SK-N-SH (cell line): ENCODE results near the gene HES6. TPM values are rescaled to one million over a fixed set of nuclear protein-coding genes. Genes with fewer than 3 reads are reported as not detected.

Experiments used
- CTCF ChIA-PET: fragments of 300-600, 350-600 bp; formaldehyde crosslinking; extraction: SDS; loops from one replicate; lab custom pipeline; 2021; lab: Yijun Ruan, JAX
- POLR2A ChIA-PET: fragments of 350-600 bp; sonication (Branson Sonifier 250); formaldehyde crosslinking; extraction: SDS; loops from one replicate; lab custom pipeline; 2020; ENCODE audit warnings: antibody characterized with exemption, inconsistent platforms; lab: Yijun Ruan, JAX
- DNase-seq: peaks from one replicate; pipeline ENCODE4 v3.0.0; 2012
- H2AFZ ChIP-seq: fragments of 200-600 bp; sonication (generic); 2 replicates; pipeline ENCODE4 v1.8.1; 2016; ENCODE audit warnings: antibody characterized with exemption, mild to moderate bottlenecking, low read depth
- H3F3A ChIP-seq: fragments of 200-600 bp; sonication (generic); replicated peaks from 2 replicates; pipeline ENCODE3; 2016; ENCODE audit warnings: antibody characterized with exemption, mild to moderate bottlenecking; ENCODE audit not compliant: insufficient read depth
- H3K27ac ChIP-seq, 2 experiments: fragments of 200-500 bp in 1 of 2; fragments of 200-600 bp in 1 of 2; sonication (Bioruptor generic) in 1 of 2; sonication (generic), shearing (Covaris generic) in 1 of 2; 2 replicates each; pipeline versions ENCODE4 v1.5.1 to v1.6.1; 2014 to 2016; ENCODE audit warnings: low read depth in 2 of 2, inconsistent platforms in 1 of 2, low read length in 1 of 2, mild to moderate bottlenecking in 1 of 2, mixed read lengths in 1 of 2
- H3K27me3 ChIP-seq: fragments of 200-600 bp; sonication (generic), shearing (Covaris generic); 2 replicates; pipeline ENCODE4 v1.6.1; 2016; ENCODE audit warnings: mixed run types; ENCODE audit not compliant: insufficient read depth
- H3K36me3 ChIP-seq, 2 experiments: fragments of 200-500 bp in 1 of 2; fragments of 200-600 bp in 1 of 2; sonication (Bioruptor generic) in 1 of 2; sonication (generic) in 1 of 2; replicated peaks in 1 of 2; 2 replicates each; pipeline versions ENCODE3 to v1.5.1; 2014 to 2016; ENCODE audit warnings: low read length in 1 of 2, mild to moderate bottlenecking in 1 of 2; ENCODE audit not compliant: insufficient read depth in 2 of 2, control insufficient read depth in 1 of 2
- H3K4me1 ChIP-seq, 2 experiments: fragments of 200-500 bp in 1 of 2; fragments of 200-600 bp in 1 of 2; sonication (Bioruptor generic) in 1 of 2; sonication (generic), shearing (Covaris generic) in 1 of 2; 2 replicates each; pipeline versions ENCODE4 v1.5.1 to v1.6.1; 2014 to 2016; ENCODE audit warnings: low read depth in 1 of 2, low read length in 1 of 2, mixed run types in 1 of 2; ENCODE audit not compliant: insufficient read depth in 2 of 2, control insufficient read depth in 1 of 2
- H3K4me2 ChIP-seq: fragments of 200-600 bp; sonication (generic), shearing (Covaris generic); 2 replicates; pipeline ENCODE4 v1.6.1; 2017; ENCODE audit warnings: mixed run types
- H3K4me3 ChIP-seq, 2 experiments: fragments of 200-500 bp in 1 of 2; fragments of 200-600 bp in 1 of 2; sonication (Bioruptor generic) in 1 of 2; sonication (generic), shearing (Covaris generic) in 1 of 2; 2 replicates each; pipeline versions ENCODE4 v1.5.1 to v1.8.1; 2014 to 2016; ENCODE audit warnings: low read depth in 2 of 2, inconsistent platforms in 1 of 2, low read length in 1 of 2, mild to moderate bottlenecking in 1 of 2, mixed read lengths in 1 of 2, moderate library complexity in 1 of 2
- H3K79me2 ChIP-seq: fragments of 200-600 bp; sonication (generic); 2 replicates; pipeline ENCODE4 v1.8.1; 2017; ENCODE audit warnings: mild to moderate bottlenecking; ENCODE audit not compliant: insufficient read depth
- H3K9ac ChIP-seq: fragments of 200-600 bp; sonication (generic); 2 replicates; pipeline ENCODE4 v1.6.1; 2017; ENCODE audit warnings: mixed run types
- H3K9me2 ChIP-seq: fragments of 200-600 bp; sonication (generic); 2 replicates; pipeline ENCODE4 v1.6.1; 2017; ENCODE audit warnings: mixed run types
- H3K9me3 ChIP-seq: fragments of 200-600 bp; sonication (generic); 2 replicates; pipeline ENCODE4 v1.6.1; 2017; ENCODE audit warnings: mixed run types, mild to moderate bottlenecking, moderate library complexity
- H4K20me1 ChIP-seq: fragments of 200-600 bp; sonication (generic); 2 replicates; pipeline ENCODE4 v1.6.1; 2017; ENCODE audit warnings: mild to moderate bottlenecking, mixed run types; ENCODE audit not compliant: insufficient read depth
- ELF1 ChIP-seq: IDR thresholded peaks from 2 replicates; pipeline ENCODE4 v1.4.0; 2012
- EP300 ChIP-seq, 2 experiments: IDR thresholded peaks; 2 replicates each; pipeline versions ENCODE4 v1.4.0 to v1.6.1; 2012; ENCODE audit warnings: borderline replicate concordance in 1 of 2, low read depth in 1 of 2, low read length in 1 of 2
- EZH2phosphoT487 ChIP-seq: fragments of 200-600 bp; sonication (generic); IDR thresholded peaks from 2 replicates; pipeline ENCODE4 v1.6.1; 2017; ENCODE audit warnings: low read depth, mixed run types, mild to moderate bottlenecking, antibody characterized with exemption, moderate library complexity, borderline replicate concordance
- FOXJ3 ChIP-seq: sonication (generic); formaldehyde crosslinking; IDR thresholded peaks from 2 replicates; pipeline ENCODE4 v1.5.1; 2020; ENCODE audit warnings: mild to moderate bottlenecking, missing genetic modification reagents
- JUND ChIP-seq: IDR thresholded peaks from 2 replicates; pipeline ENCODE4 v1.4.0; 2012
- MXI1 ChIP-seq: IDR thresholded peaks from 2 replicates; pipeline ENCODE4 v1.6.1; 2012; ENCODE audit warnings: mild to moderate bottlenecking, low read depth, low read length, improper control_type of control experiment
- NRF1 ChIP-seq: IDR thresholded peaks from 2 replicates; pipeline ENCODE4 v1.6.1; 2012; ENCODE audit warnings: low read depth, mild to moderate bottlenecking, low read length
- POLR2AphosphoS5 ChIP-seq: IDR thresholded peaks from 2 replicates; pipeline ENCODE4 v1.6.1; 2012; ENCODE audit warnings: low read depth, low read length
- RCOR1 ChIP-seq: fragments of 150-350 bp; IDR thresholded peaks from 2 replicates; pipeline ENCODE4 v1.6.1; 2017; ENCODE audit warnings: antibody characterized with exemption, low read length
- RXRA ChIP-seq: IDR thresholded peaks from 2 replicates; pipeline ENCODE4 v1.4.0; 2012; ENCODE audit warnings: low read depth, mild to moderate bottlenecking, borderline replicate concordance
- TAF1 ChIP-seq: IDR thresholded peaks from 2 replicates; pipeline ENCODE4 v1.6.1; 2012; ENCODE audit warnings: low read depth, mild to moderate bottlenecking, low read length, moderate library complexity, borderline replicate concordance
- YY1 ChIP-seq: IDR thresholded peaks from 2 replicates; pipeline ENCODE4 v1.4.0; 2012; ENCODE audit warnings: low read depth, mild to moderate bottlenecking
- WGBS: methylation state at CpG from one replicate; pipeline ENCODE4 v1.1.6; 2017; ENCODE audit warnings: low lambda C conversion rate; 5-methylcytosine and 5-hydroxymethylcytosine counted together
- polyA plus RNA-seq, 3 experiments: library from polyadenylated mRNA; depleted of rRNA; stranded (reverse); fragments of >200 nt; gene quantifications; 2 replicates each; pipeline ENCODE4 v1.2.3, GENCODE V29; 2012
- TF ChIP-seq, protein P1 (sequence below): IDR thresholded peaks from 2 replicates; pipeline ENCODE4; 2012
- TF ChIP-seq, protein P2 (sequence below): IDR thresholded peaks from 2 replicates; pipeline ENCODE4 v1.4.0; 2012; ENCODE audit warnings: low read depth, borderline replicate concordance
- TF ChIP-seq, protein P3 (sequence below): IDR thresholded peaks from 2 replicates; pipeline ENCODE4 v1.4.0; 2012; ENCODE audit warnings: low read depth

Gene HES6
- polyA plus RNA-seq, 1 of the 3 experiments (the other 2 are of a cell fraction): 3.6 TPM

DNA sequence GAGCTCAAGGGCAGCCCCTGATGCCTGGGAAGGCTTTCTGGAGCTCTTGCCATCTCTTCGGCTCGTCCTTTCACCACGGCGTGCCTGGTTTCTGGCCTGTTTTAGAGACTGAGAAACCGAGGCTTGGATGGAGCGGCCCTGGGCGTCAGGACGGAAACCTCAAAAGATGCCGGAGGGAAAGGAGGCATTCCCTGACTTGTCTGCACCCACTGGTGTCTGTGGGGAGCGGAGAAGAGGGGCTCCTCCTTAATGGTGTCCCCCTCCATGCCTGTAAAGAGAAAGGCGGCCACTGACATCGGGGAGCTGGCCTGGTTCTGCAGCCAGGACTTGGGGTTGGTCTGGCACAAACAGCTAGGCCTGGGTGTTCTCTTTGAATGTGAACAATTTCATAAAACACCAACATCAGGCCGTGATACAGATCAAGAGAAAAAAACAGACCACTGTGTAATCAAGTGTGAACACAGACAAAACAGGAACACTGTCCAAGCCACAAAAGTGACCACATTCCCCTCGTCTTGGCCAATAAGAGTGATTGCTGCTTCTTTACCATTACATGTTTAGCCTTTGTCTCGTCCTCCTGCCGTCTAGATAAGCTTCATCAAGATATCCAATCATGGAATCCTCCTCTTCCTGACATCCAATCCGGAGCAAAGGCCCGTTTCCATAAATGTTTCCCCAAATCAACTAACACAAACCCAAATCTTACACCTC, 35.7 kb downstream of the HES6 start:
- ChIA-PET POLR2A (interaction anchor here (1.6 kb wide), 1 partner anchor 41 kb away, joined by 5 read pairs; no protein-coding TSS in a partner anchor), CTCF (interaction anchor here (1.1 to 1.2 kb wide), 2 partner anchors 59 to 346 kb away, joined by 3 to 4 read pairs; no protein-coding TSS in a partner anchor)
- DNase-seq: no peak

DNA sequence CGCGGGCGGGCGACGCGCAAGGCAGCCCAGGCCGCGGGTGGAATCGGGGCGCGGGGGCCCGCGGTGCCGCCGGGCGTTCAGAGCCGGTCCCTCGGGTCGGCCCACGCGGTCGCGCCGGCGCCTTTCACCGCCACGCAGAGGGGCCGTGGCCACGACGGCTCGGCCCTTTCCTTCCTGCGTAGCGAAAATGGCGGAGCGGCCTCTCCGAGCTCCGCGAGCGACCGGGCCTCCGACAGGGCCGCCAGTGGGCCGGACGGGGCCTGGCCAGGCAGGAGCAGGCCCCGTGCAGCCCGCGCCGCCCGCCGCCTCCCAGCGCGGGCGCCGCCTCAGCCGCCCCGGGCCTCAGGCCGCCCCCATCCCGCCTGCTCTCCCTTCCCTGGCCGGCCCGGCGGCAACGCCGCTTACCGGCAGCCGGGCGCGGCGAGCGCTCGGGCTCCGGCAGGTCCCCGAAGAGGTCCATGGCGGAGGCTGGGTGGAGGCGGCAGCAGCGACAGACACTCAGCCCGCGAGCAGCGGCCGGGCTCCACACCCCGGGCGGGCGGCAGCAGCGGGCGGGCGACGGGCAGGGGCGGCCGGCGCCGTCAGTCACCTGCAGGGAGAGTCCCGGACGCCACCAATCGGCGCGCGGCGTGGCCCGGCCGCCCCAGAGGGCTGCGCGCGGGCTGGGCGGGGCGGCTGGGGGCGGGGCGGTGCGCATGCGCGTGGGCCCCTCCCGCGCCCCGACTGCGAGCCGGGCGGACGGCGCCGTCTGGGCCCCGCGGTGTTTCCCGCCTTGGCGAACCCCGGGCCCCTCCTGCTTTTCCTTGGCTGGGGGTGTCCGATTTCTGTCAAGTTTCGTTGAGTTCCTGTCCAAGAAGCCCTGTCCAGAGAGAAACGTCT, 36.5 kb downstream of the HES6 start, which contains the start of gene ILKAP:
ILKAP (minus strand) TSS at position 602 of the 879 bp plus-strand sequence; CDS start at position 460, 142 bp downstream.
- H3K4me3 ChIP-seq: peak within 1 kb of the TSS; percentile 76 to 91
- TF ChIP-seq EZH2phosphoT487: no peak
- TF ChIP-seq, protein P1, sequence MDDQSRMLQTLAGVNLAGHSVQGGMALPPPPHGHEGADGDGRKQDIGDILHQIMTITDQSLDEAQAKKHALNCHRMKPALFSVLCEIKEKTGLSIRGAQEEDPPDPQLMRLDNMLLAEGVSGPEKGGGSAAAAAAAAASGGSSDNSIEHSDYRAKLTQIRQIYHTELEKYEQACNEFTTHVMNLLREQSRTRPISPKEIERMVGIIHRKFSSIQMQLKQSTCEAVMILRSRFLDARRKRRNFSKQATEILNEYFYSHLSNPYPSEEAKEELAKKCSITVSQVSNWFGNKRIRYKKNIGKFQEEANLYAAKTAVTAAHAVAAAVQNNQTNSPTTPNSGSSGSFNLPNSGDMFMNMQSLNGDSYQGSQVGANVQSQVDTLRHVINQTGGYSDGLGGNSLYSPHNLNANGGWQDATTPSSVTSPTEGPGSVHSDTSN: peak; percentile 73
- TF ChIP-seq, protein P2, sequence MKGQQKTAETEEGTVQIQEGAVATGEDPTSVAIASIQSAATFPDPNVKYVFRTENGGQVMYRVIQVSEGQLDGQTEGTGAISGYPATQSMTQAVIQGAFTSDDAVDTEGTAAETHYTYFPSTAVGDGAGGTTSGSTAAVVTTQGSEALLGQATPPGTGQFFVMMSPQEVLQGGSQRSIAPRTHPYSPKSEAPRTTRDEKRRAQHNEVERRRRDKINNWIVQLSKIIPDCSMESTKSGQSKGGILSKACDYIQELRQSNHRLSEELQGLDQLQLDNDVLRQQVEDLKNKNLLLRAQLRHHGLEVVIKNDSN: 0 out of 2 replicates have a peak, but pooled peaks have one; percentile 7
- TF ChIP-seq YY1: 0 out of 2 replicates have a peak, but pooled peaks have one; percentile 25
- TF ChIP-seq NRF1: peak; percentile 78
- no peak for TF ChIP-seq RCOR1
- peak; percentile 83 for TF ChIP-seq POLR2AphosphoS5
- TF ChIP-seq, protein P3, sequence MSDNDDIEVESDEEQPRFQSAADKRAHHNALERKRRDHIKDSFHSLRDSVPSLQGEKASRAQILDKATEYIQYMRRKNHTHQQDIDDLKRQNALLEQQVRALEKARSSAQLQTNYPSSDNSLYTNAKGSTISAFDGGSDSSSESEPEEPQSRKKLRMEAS: peak; percentile 62
- TF ChIP-seq MXI1: peak; percentile 60
- H3K79me2 ChIP-seq: peaks cover 50% of the 10 kb centered on the region
- 0% methylated on average over 3 of the region's 126 CpGs for WGBS
- H3K27me3 ChIP-seq: peaks cover 9% of the 10 kb centered on the region
- H3K9me3 ChIP-seq: no peaks in the 10 kb centered on the region
- H3K36me3 ChIP-seq: peaks cover 0 to 17% of the 10 kb centered on the region in 2 experiments
- H2AFZ ChIP-seq: peak within 1 kb of the TSS; percentile 99
- peaks cover 14 to 17% of the 10 kb centered on the region in 2 experiments; a peak in 2 of 4 replicates for H3K4me1 ChIP-seq
- DNase-seq: peak; percentile 100
- H3F3A ChIP-seq: peaks cover 5% of the 10 kb centered on the region
- H3K9me2 ChIP-seq: no peaks in the 10 kb centered on the region
- POLR2A ChIA-PET: interaction anchor here (1.6 kb wide), 1 partner anchor 40 kb away, joined by 5 read pairs; no protein-coding TSS in a partner anchor
- H3K9ac ChIP-seq: peak within 1 kb of the TSS; percentile 79
- CTCF ChIA-PET: interaction anchor here (0.6 to 1.4 kb wide), 6 partner anchors 37 to 345 kb away, joined by 3 to 4 read pairs (median 3); partner anchors contain the start of gene HES6
- peak within 1 kb of the TSS; percentile 95 for H3K4me2 ChIP-seq
- peaks cover 45% of the 10 kb centered on the region for H4K20me1 ChIP-seq
- H3K27ac ChIP-seq: peak within 1 kb of the TSS; percentile 50 to 88

More for the DNA sequence above, 35.7 kb downstream of the HES6 start:
- H4K20me1 ChIP-seq: peaks cover 37% of the 10 kb centered on the region
- H3F3A ChIP-seq: peaks cover 5% of the 10 kb centered on the region
- peak overlapping the region; percentile 59; the same call in 1 of the 2 replicates for H3K4me2 ChIP-seq
- H3K9ac ChIP-seq: peak overlapping the region; percentile 66
- H2AFZ ChIP-seq: peak overlapping the region; percentile 99
- peaks cover 17% of the 10 kb centered on the region for H3K27me3 ChIP-seq
- peak overlapping the region; percentile 42 to 88 for H3K27ac ChIP-seq
- H3K4me1 ChIP-seq: peaks cover 14 to 17% of the 10 kb centered on the region in 2 experiments; a peak in 2 of 4 replicates
- no peaks in the 10 kb centered on the region for H3K9me2 ChIP-seq
- 85% methylated on average over 11 of the region's 18 CpGs for WGBS
- TF ChIP-seq ELF1 (no peak), YY1 (no peak), EP300 (IDR thresholded peaks at IDR 0.05; ENCODE audit: borderline replicate concordance in 1 of 2, low read depth in 1 of 2, low read length in 1 of 2) (no peak), FOXJ3 (no peak), TAF1 (no peak), RXRA (no peak), JUND (no peak)
- TF ChIP-seq, all 33 proteins: peak for 0
- Histone ChIP-seq H3K36me3 (peaks cover 0 to 15% of the 10 kb centered on the region in 2 experiments), H3K4me3 (peak overlapping the region; percentile 35 to 48; a peak in 3 of 4 replicates), H3K9me3 (no peaks in the 10 kb centered on the region), H3K79me2 (peaks cover 43% of the 10 kb centered on the region)
